Tibial artery (tissue), 4 donors: Measurements from ENCODE around the gene LST1.

Experiments used
- DNase-seq, 2 donors: peaks; one replicate each; pipeline ENCODE4 v3.0.0-alpha.2; 2019
- H3K27ac ChIP-seq, 2 donors: fragments of 200-600 bp; sonication (generic) in 1 of 2; 1 replicate in 1 of 2; 2 replicates in 1 of 2; pipeline ENCODE4 v1.5.1; 2018 to 2019; ENCODE audit warnings: mild to moderate bottlenecking in 1 of 2
- H3K27me3 ChIP-seq, 2 donors: fragments of 200-600 bp; sonication (generic) in 1 of 2; one replicate each; pipeline versions ENCODE4 v1.5.1 to v1.6.0; 2016 to 2019
- H3K36me3 ChIP-seq, 3 donors: fragments of 200-600 bp; sonication (generic) in 2 of 3; one replicate each; pipeline ENCODE4 v1.5.1; 2016 to 2019; ENCODE audit warnings: mild to moderate bottlenecking in 2 of 3
- H3K4me1 ChIP-seq, 4 donors: fragments of 200-600 bp; sonication (generic) in 2 of 4; 1 replicate in 3 of 4; 2 replicates in 1 of 4; pipeline ENCODE4 v1.5.1; 2016 to 2019
- H3K4me3 ChIP-seq, 2 donors: fragments of 200-600 bp; sonication (generic) in 1 of 2; 1 replicate in 1 of 2; 2 replicates in 1 of 2; pipeline ENCODE4 v1.5.1; 2018 to 2019; ENCODE audit warnings: mild to moderate bottlenecking in 2 of 2
- H3K9me3 ChIP-seq, 3 donors: fragments of 200-600 bp; sonication (generic) in 1 of 3; one replicate each; pipeline ENCODE4 v1.5.1; 2016 to 2019
- intact Hi-C: fragments of 100-400 bp; cut with DNase I; formaldehyde crosslinking; loops from one replicate; pipeline ENCODE4 v1.15.0; 2023; ENCODE audit warnings: low total_unique reads
- TF ChIP-seq, protein P1 (sequence below), 2 experiments: fragments of 200-600 bp in 1 of 2; fragments of 450-650 bp in 1 of 2; IDR thresholded peaks; one replicate each; pipeline ENCODE4 v1.5.1; 2017 to 2019; ENCODE audit warnings: antibody characterized with exemption in 2 of 2, mild to moderate bottlenecking in 1 of 2, moderate library complexity in 1 of 2

The LST1 gene

DNA sequence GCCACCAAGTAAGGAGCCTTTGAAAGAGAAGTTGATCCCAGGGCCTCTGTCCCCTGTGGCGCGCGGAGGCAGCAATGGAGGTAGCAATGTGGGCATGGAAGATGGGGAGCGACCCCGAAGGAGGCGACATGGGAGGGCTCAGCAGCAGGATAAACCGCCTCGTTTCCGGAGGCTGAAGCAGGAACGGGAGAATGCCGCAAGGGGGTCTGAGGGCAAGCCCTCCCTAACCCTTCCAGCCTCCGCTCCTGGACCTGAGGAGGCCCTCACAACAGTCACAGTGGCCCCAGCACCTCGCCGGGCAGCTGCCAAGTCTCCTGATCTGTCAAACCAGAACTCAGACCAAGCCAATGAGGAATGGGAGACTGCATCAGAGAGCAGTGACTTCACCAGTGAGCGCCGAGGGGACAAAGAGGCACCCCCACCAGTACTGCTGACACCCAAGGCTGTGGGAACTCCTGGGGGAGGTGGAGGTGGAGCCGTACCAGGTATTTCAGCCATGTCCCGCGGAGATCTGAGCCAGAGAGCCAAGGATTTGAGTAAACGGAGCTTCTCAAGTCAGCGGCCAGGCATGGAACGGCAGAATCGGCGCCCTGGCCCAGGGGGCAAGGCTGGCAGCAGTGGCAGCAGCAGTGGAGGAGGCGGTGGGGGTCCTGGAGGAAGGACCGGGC lies 46.3 kb downstream of the LST1 start:
- Histone ChIP-seq H3K4me3 (no peak overlapping the region), H3K4me1 (peaks cover 0 to 3% (median 0%) of the 10 kb centered on the region in 4 donors), H3K9me3 (no peaks in the 10 kb centered on the region), H3K27me3 (no peaks in the 10 kb centered on the region), H3K27ac (no peak overlapping the region), H3K36me3 (peaks cover 84 to 100% (median 98%) of the 10 kb centered on the region in 3 donors)
- TF ChIP-seq, protein P1, sequence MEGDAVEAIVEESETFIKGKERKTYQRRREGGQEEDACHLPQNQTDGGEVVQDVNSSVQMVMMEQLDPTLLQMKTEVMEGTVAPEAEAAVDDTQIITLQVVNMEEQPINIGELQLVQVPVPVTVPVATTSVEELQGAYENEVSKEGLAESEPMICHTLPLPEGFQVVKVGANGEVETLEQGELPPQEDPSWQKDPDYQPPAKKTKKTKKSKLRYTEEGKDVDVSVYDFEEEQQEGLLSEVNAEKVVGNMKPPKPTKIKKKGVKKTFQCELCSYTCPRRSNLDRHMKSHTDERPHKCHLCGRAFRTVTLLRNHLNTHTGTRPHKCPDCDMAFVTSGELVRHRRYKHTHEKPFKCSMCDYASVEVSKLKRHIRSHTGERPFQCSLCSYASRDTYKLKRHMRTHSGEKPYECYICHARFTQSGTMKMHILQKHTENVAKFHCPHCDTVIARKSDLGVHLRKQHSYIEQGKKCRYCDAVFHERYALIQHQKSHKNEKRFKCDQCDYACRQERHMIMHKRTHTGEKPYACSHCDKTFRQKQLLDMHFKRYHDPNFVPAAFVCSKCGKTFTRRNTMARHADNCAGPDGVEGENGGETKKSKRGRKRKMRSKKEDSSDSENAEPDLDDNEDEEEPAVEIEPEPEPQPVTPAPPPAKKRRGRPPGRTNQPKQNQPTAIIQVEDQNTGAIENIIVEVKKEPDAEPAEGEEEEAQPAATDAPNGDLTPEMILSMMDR (IDR thresholded peaks at IDR 0.05) = no peak
- DNase-seq = no peak
- intact Hi-C loops = no loop called here

DNA sequence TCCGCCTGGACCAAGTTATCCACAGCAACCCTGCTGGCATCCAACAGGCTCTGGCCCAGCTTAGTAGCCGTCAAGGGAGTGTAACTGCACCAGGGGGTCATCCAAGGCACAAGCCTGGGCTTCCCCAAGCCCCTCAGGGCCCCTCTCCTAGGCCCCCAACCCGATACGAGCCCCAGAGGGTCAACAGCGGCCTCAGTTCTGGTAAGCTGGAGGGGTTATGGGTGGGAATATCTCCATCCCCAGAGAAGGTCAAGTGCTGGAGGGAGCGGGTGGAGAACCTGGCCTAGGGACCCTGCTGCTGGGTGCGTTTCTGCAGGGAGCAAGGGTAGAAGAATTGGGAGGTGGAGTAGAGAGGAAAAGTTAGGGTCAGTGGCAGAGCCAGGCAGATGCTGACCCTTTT lies 47.4 kb downstream of the LST1 start:
- TF ChIP-seq, protein P1 (IDR thresholded peaks at IDR 0.05) = no peak
- Histone ChIP-seq H3K36me3 (peaks cover 83 to 100% (median 97%) of the 10 kb centered on the region in 3 donors), H3K4me1 (peaks cover 0 to 3% (median 0%) of the 10 kb centered on the region in 4 donors), H3K4me3 (no peak overlapping the region), H3K27me3 (no peaks in the 10 kb centered on the region), H3K9me3 (no peaks in the 10 kb centered on the region), H3K27ac (no peak overlapping the region)
- intact Hi-C loops = no loop called here
- DNase-seq = no peak

DNA sequence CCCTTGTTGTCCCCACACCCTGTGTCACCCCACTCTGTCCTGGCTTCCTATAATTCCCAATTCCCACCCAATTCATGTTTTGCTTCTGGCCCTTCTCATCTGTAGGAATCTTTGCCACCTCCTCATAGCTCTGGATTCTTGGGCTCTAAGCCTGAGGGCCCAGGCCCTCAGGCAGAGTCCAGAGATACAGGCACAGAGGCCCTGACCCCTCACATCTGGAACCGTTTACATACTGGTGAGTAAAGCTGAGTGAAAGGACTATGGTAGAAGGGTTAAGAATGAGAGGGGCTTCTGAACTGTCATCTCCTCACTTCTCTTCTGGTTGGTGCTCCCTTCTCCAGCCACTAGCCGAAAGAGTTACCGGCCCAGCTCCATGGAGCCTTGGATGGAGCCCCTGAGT lies 48.1 kb downstream of the LST1 start:
- H3K4me1 ChIP-seq = peaks cover 0 to 3% (median 0%) of the 10 kb centered on the region in 4 donors
- TF ChIP-seq, protein P1 (IDR thresholded peaks at IDR 0.05) = no peak
- no peaks in the 10 kb centered on the region for H3K9me3 ChIP-seq
- H3K36me3 ChIP-seq = peaks cover 76 to 100% (median 96%) of the 10 kb centered on the region in 3 donors
- H3K27me3 ChIP-seq = no peaks in the 10 kb centered on the region
- intact Hi-C loops = no loop called here
- no peak for DNase-seq
- no peak overlapping the region for H3K27ac ChIP-seq
- H3K4me3 ChIP-seq = no peak overlapping the region

DNA sequence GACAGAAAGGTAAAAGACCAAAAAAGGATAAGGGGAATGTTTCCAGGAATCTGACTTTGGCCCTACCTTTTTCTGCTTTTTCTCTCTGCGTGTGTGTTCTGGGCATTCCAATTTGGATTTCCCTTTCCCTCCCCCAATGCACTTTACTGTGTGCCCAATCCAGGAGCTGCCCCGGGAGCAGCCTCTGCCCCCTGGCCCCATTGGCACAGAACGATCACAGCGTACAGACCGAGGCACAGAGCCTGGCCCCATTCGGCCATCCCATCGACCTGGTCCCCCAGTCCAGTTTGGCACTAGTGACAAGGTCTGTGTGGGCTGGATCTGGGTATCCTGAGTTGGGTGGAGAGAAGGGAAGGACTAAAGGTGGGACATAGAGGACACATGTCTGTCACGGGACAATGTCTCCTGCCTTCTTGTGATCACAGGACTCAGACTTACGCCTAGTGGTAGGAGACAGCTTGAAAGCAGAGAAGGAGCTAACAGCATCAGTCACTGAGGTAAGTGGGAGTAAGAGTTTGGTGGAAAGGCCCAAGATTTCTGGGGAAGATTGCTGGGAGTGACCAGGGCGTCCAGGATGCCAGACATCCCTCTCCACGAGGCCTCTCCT lies 49.0 kb downstream of the LST1 start:
- Histone ChIP-seq H3K36me3 (peaks cover 69 to 100% (median 96%) of the 10 kb centered on the region in 3 donors), H3K27ac (no peak overlapping the region), H3K4me3 (no peak overlapping the region), H3K9me3 (no peaks in the 10 kb centered on the region), H3K4me1 (peaks cover 0 to 3% (median 0%) of the 10 kb centered on the region in 4 donors), H3K27me3 (no peaks in the 10 kb centered on the region)
- intact Hi-C loops = no loop called here
- TF ChIP-seq, protein P1 (IDR thresholded peaks at IDR 0.05) = no peak
- DNase-seq = no peak

DNA sequence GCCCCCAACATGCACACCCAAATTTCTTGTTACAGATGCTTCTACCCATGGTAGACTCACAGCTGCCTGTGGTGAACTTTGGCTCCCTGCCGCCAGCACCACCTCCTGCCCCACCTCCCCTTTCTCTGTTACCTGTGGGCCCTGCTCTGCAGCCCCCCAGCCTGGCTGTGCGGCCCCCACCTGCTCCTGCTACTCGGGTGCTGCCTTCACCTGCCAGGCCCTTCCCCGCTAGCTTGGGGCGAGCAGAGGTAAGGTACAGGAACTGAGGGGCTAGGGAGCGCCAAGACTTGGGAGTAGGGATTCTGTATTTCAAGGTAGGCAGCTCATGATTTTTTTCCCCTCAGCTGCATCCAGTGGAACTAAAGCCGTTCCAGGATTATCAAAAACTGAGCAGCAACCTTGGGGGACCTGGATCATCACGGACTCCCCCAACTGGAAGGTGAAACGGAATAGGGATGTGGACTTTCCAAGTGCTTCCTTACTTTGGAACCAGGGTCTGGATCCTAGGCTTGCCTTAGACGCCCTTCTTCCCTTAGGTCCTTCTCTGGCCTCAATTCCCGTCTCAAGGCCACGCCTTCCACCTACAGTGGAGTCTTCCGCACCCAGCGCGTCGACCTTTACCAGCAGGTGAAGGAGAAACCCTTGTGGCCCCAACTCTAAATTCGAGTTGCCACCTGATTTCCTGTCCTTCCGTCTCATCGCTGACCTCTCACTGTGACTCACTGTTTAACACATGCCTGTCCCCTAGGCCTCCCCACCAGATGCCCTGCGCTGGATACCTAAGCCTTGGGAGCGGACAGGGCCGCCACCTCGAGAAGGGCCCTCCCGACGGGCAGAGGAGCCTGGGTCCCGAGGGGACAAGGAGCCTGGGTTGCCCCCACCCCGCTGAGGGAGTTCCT lies 50.9 kb downstream of the LST1 start:
- Histone ChIP-seq H3K4me3 (no peak overlapping the region), H3K4me1 (peaks cover 0 to 3% (median 0%) of the 10 kb centered on the region in 4 donors), H3K9me3 (no peaks in the 10 kb centered on the region), H3K27ac (no peak overlapping the region), H3K27me3 (no peaks in the 10 kb centered on the region), H3K36me3 (peaks cover 72 to 100% (median 96%) of the 10 kb centered on the region in 3 donors)
- DNase-seq = no peak
- TF ChIP-seq, protein P1 (IDR thresholded peaks at IDR 0.05) = no peak
- intact Hi-C loops = no loop called here
